DND-41 (cell line): ENCODE results near the gene XAB2.

Experiments
- ATAC-seq: fragments of 200-7000 bp; cut with Tn5 transposase; 3 replicates; pipeline ENCODE4 v1.9.1; 2021; ENCODE audit warnings: low read depth; ENCODE audit not compliant: insufficient read depth
- DNase-seq: peaks from one replicate; pipeline ENCODE4 v3.0.0-alpha.2; 2020
- H2AFZ ChIP-seq: 2 replicates; pipeline ENCODE4 v1.6.0; 2012; ENCODE audit warnings: low read depth, low read length
- H3K27ac ChIP-seq: 2 replicates; pipeline ENCODE4 v1.5.1; 2012; ENCODE audit warnings: low read length, inconsistent platforms
- H3K27me3 ChIP-seq: fragments of 200-600 bp; sonication (generic); 2 replicates; pipeline ENCODE4 v1.6.0; 2012; ENCODE audit warnings: low read length, mild to moderate bottlenecking, inconsistent platforms; ENCODE audit not compliant: insufficient read depth, poor library complexity
- H3K36me3 ChIP-seq: 2 replicates; pipeline ENCODE4 v1.5.1; 2012; ENCODE audit warnings: low read length, inconsistent platforms; ENCODE audit not compliant: insufficient read depth
- H3K4me1 ChIP-seq: 2 replicates; pipeline ENCODE4 v1.5.1; 2012; ENCODE audit warnings: mild to moderate bottlenecking, low read length; ENCODE audit not compliant: insufficient read depth
- H3K4me2 ChIP-seq: 2 replicates; pipeline ENCODE4 v1.6.0; 2012; ENCODE audit warnings: mild to moderate bottlenecking, moderate library complexity, low read length, inconsistent platforms; ENCODE audit not compliant: insufficient read depth
- H3K4me3 ChIP-seq, 2 experiments: fragments of 200-600 bp in 1 of 2; shearing (Covaris generic) in 1 of 2; 2 replicates each; pipeline ENCODE4 v1.5.1; 2012 to 2016; ENCODE audit warnings: inconsistent platforms in 2 of 2, low read length in 2 of 2, mild to moderate bottlenecking in 2 of 2, low read depth in 1 of 2, moderate library complexity in 1 of 2
- H3K79me2 ChIP-seq: 2 replicates; pipeline ENCODE4 v1.6.0; 2012; ENCODE audit warnings: low read length, inconsistent platforms; ENCODE audit not compliant: insufficient read depth
- H3K9ac ChIP-seq: 2 replicates; pipeline ENCODE4 v1.6.0; 2012; ENCODE audit warnings: low read depth, mild to moderate bottlenecking, inconsistent platforms, low read length, moderate library complexity
- H3K9me3 ChIP-seq: 2 replicates; pipeline ENCODE4 v1.5.1; 2012; ENCODE audit warnings: low read length, moderate library complexity, mild to moderate bottlenecking, inconsistent platforms; ENCODE audit not compliant: insufficient read depth, severe bottlenecking
- H4K20me1 ChIP-seq: 2 replicates; pipeline ENCODE4 v1.6.0; 2012; ENCODE audit warnings: low read length; ENCODE audit not compliant: insufficient read depth
- CTCF ChIP-seq: IDR thresholded peaks from 2 replicates; pipeline ENCODE4 v1.5.1; 2012; ENCODE audit warnings: borderline replicate concordance, low read length, moderate library complexity, mild to moderate bottlenecking; ENCODE audit not compliant: poor library complexity, severe bottlenecking; ENCODE audit errors: extremely low read depth
- EZH2 ChIP-seq: IDR thresholded peaks from 3 replicates; pipeline ENCODE4 v1.6.1; 2012; ENCODE audit warnings: borderline replicate concordance, low read depth, mild to moderate bottlenecking, moderate library complexity, low read length, inconsistent platforms; ENCODE audit not compliant: severe bottlenecking

Gene XAB2

GRCh38 chr19:7639863-7640348 lies 10.6 kb upstream of the XAB2 start:
- no peaks in the 10 kb centered on the region for H3K79me2 ChIP-seq
- H3K9ac ChIP-seq = no peak overlapping the region
- no peak for ATAC-seq
- no peaks in the 10 kb centered on the region for H3K27me3 ChIP-seq
- H4K20me1 ChIP-seq = no peaks in the 10 kb centered on the region
- H3K9me3 ChIP-seq = peaks cover 5% of the 10 kb centered on the region
- H3K27ac ChIP-seq = no peak overlapping the region
- no peaks in the 10 kb centered on the region for H3K36me3 ChIP-seq
- no peak overlapping the region for H3K4me2 ChIP-seq
- no peak for DNase-seq
- no peaks in the 10 kb centered on the region for H3K4me1 ChIP-seq
- no peak for TF ChIP-seq CTCF
- no peak for TF ChIP-seq EZH2
- no peak overlapping the region for H2AFZ ChIP-seq
- no peak overlapping the region for H3K4me3 ChIP-seq

- H3K9me3 ChIP-seq = peaks cover 5% of the 10 kb centered on the region
- H3K9ac ChIP-seq = no peak overlapping the region
- no peak for ATAC-seq
- no peak overlapping the region for H3K4me2 ChIP-seq
- no peaks in the 10 kb centered on the region for H3K36me3 ChIP-seq
- no peak overlapping the region for H3K27ac ChIP-seq
- H2AFZ ChIP-seq = no peak overlapping the region
- H3K27me3 ChIP-seq = no peaks in the 10 kb centered on the region
- H3K79me2 ChIP-seq = no peaks in the 10 kb centered on the region
- no peak overlapping the region for H3K4me3 ChIP-seq
- H4K20me1 ChIP-seq = peaks cover 3% of the 10 kb centered on the region; the same call in 1 of the 2 replicates
- no peak for DNase-seq
- no peak for TF ChIP-seq EZH2
- no peak for TF ChIP-seq CTCF
- no peaks in the 10 kb centered on the region for H3K4me1 ChIP-seq
Observed at GRCh38 chr19:7638802-7639465, 9.6 kb upstream of the XAB2 start.

GRCh38 chr19:7637374-7638256 lies 8.3 kb upstream of the XAB2 start:
- DNase-seq (no peak), ATAC-seq (no peak)
- no peak overlapping the region for H3K4me2 ChIP-seq
- H2AFZ ChIP-seq = no peak overlapping the region
- peaks cover 5% of the 10 kb centered on the region for H3K9me3 ChIP-seq
- H3K27me3 ChIP-seq = no peaks in the 10 kb centered on the region
- no peak overlapping the region for H3K27ac ChIP-seq
- H3K4me3 ChIP-seq = no peak overlapping the region
- H4K20me1 ChIP-seq = peaks cover 6% of the 10 kb centered on the region; the same call in 1 of the 2 replicates
- no peak overlapping the region for H3K9ac ChIP-seq
- peaks cover 2% of the 10 kb centered on the region; the same call in 1 of the 2 replicates for H3K36me3 ChIP-seq
- TF ChIP-seq EZH2 (no peak), CTCF (no peak)
- no peaks in the 10 kb centered on the region for H3K4me1 ChIP-seq
- no peaks in the 10 kb centered on the region for H3K79me2 ChIP-seq
